HCT116 (cell line): ENCODE data around the gene GPX1. TPM values are rescaled to one million over a fixed set of nuclear protein-coding genes. Genes with fewer than 3 reads are reported as not detected.

Source experiments
- ATAC-seq: fragments of 200-7000 bp; cut with Tn5 transposase; 2 replicates; pipeline ENCODE4 v1.9.1; 2020; ENCODE audit warnings: mild to moderate bottlenecking, moderate library complexity
- BruUV-seq: library from RNA; stranded (reverse); fragments of 400-500 nt; replicated peaks from 2 replicates; lab custom pipeline; 2021; lab: Mats Ljungman, UMichigan
- CTCF ChIA-PET: fragments of 300-600 bp; sonication (Branson Sonifier 250); formaldehyde crosslinking; loops from one replicate; lab custom pipeline; 2021; ENCODE audit warnings: antibody characterized with exemption; lab: Charles Lee
- POLR2A ChIA-PET: fragments of 300-600, 350-600 bp; sonication (Branson Sonifier 250); formaldehyde crosslinking; loops from one replicate; lab custom pipeline; 2021; ENCODE audit warnings: antibody characterized with exemption; lab: Charles Lee
- RAD21 ChIA-PET, 2 experiments: fragments of 300-600 bp; sonication (Branson Sonifier 250); formaldehyde crosslinking; loops; one replicate each; lab custom pipeline; 2023; ENCODE audit warnings: low total read pairs in 2 of 2; ENCODE audit not compliant: uncharacterized antibody in 2 of 2, unreplicated experiment in 2 of 2, low non-redundant PET in 1 of 2; lab: Charles Lee
- DNase-seq: peaks from one replicate; pipeline ENCODE4 v3.0.0-alpha.2; 2010; ENCODE audit warnings: low read depth, low spot score
- H2AFZ ChIP-seq: fragments of 200-600 bp; shearing (Covaris generic), sonication (generic); 2 replicates; pipeline ENCODE4 v1.6.1; 2017; ENCODE audit warnings: low read depth, mixed run types, mixed read lengths, antibody characterized with exemption, low read length; ENCODE audit not compliant: poor library complexity, severe bottlenecking
- H3K27ac ChIP-seq: 2 replicates; pipeline ENCODE4 v1.5.1; 2012; ENCODE audit warnings: low read depth, low read length
- H3K27me3 ChIP-seq: fragments of 200-600 bp; sonication (generic); 2 replicates; pipeline ENCODE4 v1.6.1; 2016; ENCODE audit warnings: mixed run types, low read length, mixed read lengths; ENCODE audit not compliant: insufficient read depth
- H3K36me3 ChIP-seq, 2 experiments: fragments of 200-500 bp in 1 of 2; fragments of 200-600 bp in 1 of 2; sonication (Bioruptor generic) in 1 of 2; sonication (generic) in 1 of 2; 2 replicates each; pipeline versions ENCODE4 v1.5.1 to v1.6.1; 2014 to 2016; ENCODE audit warnings: low read length in 2 of 2, inconsistent platforms in 1 of 2, mixed read lengths in 1 of 2, mixed run types in 1 of 2; ENCODE audit not compliant: insufficient read depth in 2 of 2, control insufficient read depth in 1 of 2
- H3K4me1 ChIP-seq, 2 experiments: fragments of 200-600 bp in 1 of 2; sonication (generic) in 1 of 2; 2 replicates each; pipeline versions ENCODE4 v1.5.1 to v1.6.1; 2012 to 2017; ENCODE audit warnings: low read length in 2 of 2, inconsistent platforms in 1 of 2, mild to moderate bottlenecking in 1 of 2, mixed read lengths in 1 of 2, mixed run types in 1 of 2, moderate library complexity in 1 of 2; ENCODE audit not compliant: insufficient read depth in 2 of 2, control insufficient read depth in 1 of 2
- H3K4me2 ChIP-seq: fragments of 200-600 bp; sonication (generic); 2 replicates; pipeline ENCODE4 v1.6.1; 2017; ENCODE audit warnings: mixed run types, low read length, mixed read lengths
- H3K4me3 ChIP-seq, 2 experiments: fragments of 200-600 bp in 1 of 2; sonication (generic) in 1 of 2; replicated peaks in 1 of 2; 2 replicates each; pipeline ENCODE4 v1.5.1; 2011 to 2016; ENCODE audit warnings: low read length in 2 of 2, control low read depth in 1 of 2, low read depth in 1 of 2, mild to moderate bottlenecking in 1 of 2, mixed read lengths in 1 of 2, mixed run types in 1 of 2
- H3K79me2 ChIP-seq: fragments of 200-600 bp; sonication (generic); 2 replicates; pipeline ENCODE4 v1.6.1; 2017; ENCODE audit warnings: mild to moderate bottlenecking, mixed run types, low read length, moderate library complexity, mixed read lengths; ENCODE audit not compliant: insufficient read depth
- H3K9ac ChIP-seq: fragments of 200-600 bp; sonication (generic); 2 replicates; pipeline ENCODE4 v1.6.1; 2016; ENCODE audit warnings: low read length, mixed read lengths
- H3K9me2 ChIP-seq: fragments of 200-600 bp; sonication (generic), shearing (Covaris generic); 2 replicates; pipeline ENCODE4 v1.6.1; 2017; ENCODE audit warnings: mixed run types, mild to moderate bottlenecking, moderate library complexity; ENCODE audit not compliant: insufficient read depth
- H3K9me3 ChIP-seq, 2 experiments: fragments of 200-500 bp in 1 of 2; fragments of 200-600 bp in 1 of 2; sonication (Bioruptor generic) in 1 of 2; sonication (generic) in 1 of 2; 2 replicates each; pipeline ENCODE4 v1.6.1; 2014 to 2017; ENCODE audit warnings: low read length in 2 of 2, mixed read lengths in 2 of 2, inconsistent platforms in 1 of 2, low read depth in 1 of 2, mild to moderate bottlenecking in 1 of 2, mixed run types in 1 of 2, moderate library complexity in 1 of 2; ENCODE audit not compliant: control insufficient read depth in 1 of 2, insufficient read depth in 1 of 2
- H4K20me1 ChIP-seq: fragments of 200-600 bp; sonication (generic), shearing (Covaris generic); 2 replicates; pipeline ENCODE4 v1.6.1; 2017; ENCODE audit warnings: mixed run types, mild to moderate bottlenecking, moderate library complexity; ENCODE audit not compliant: insufficient read depth
- CBX3 ChIP-seq: IDR thresholded peaks from 2 replicates; pipeline ENCODE4 v1.6.1; 2012; ENCODE audit warnings: low read depth
- EZH2phosphoT487 ChIP-seq: fragments of 200-600 bp; IDR thresholded peaks from 2 replicates; pipeline ENCODE4 v1.6.1; 2018; ENCODE audit warnings: antibody characterized with exemption, borderline replicate concordance
- POLR2A ChIP-seq: IDR thresholded peaks from 2 replicates; pipeline ENCODE4 v1.7.0; 2011; ENCODE audit warnings: borderline replicate concordance; ENCODE audit not compliant: insufficient read depth, insufficient read length; ENCODE audit errors: extremely low read depth
- RAD21 ChIP-seq: IDR thresholded peaks from 2 replicates; pipeline ENCODE4 v1.6.1; 2012; ENCODE audit warnings: low read depth, mild to moderate bottlenecking
- SIN3A ChIP-seq: IDR thresholded peaks from 2 replicates; pipeline ENCODE4 v1.6.1; 2012; ENCODE audit warnings: low read depth
- YY1 ChIP-seq: IDR thresholded peaks from 2 replicates; pipeline ENCODE4 v1.6.1; 2011; ENCODE audit warnings: low read length, low read depth, moderate library complexity, mild to moderate bottlenecking; ENCODE audit not compliant: insufficient replicate concordance; ENCODE audit errors: extremely low read depth
- ZFX ChIP-seq: fragments of 450-650 bp; IDR thresholded peaks from 2 replicates; pipeline ENCODE4 v1.6.1; 2017
- ZNF274 ChIP-seq: fragments of 200-500 bp; sonication (Bioruptor generic); IDR thresholded peaks from 2 replicates; pipeline ENCODE4 v1.6.1; 2014; ENCODE audit warnings: mild to moderate bottlenecking, low read depth, low read length, inconsistent platforms
- intact Hi-C: fragments of 100-400 bp; cut with micrococcal nuclease; formaldehyde crosslinking; loops from 2 replicates; pipeline ENCODE4 v1.10.0; 2022
- total RNA-seq: library from RNA; stranded (reverse); gene quantifications from one replicate; pipeline ENCODE4 v1.2.1, GENCODE V29; 2021; ENCODE audit not compliant: unreplicated experiment
- TF ChIP-seq, protein P1 (sequence below): IDR thresholded peaks from 2 replicates; pipeline ENCODE4 v1.6.1; 2011; ENCODE audit warnings: mild to moderate bottlenecking, low read length, moderate library complexity; ENCODE audit not compliant: insufficient replicate concordance; ENCODE audit errors: extremely low read depth
- TF ChIP-seq, protein P2 (sequence below): IDR thresholded peaks from 2 replicates; pipeline ENCODE4 v1.6.1; 2012; ENCODE audit warnings: low read depth
- TF ChIP-seq, protein P3 (sequence below), 3 experiments: fragments of 200-600 bp in 1 of 3; sonication (generic) in 1 of 3; IDR thresholded peaks in 2 of 3; conservative IDR thresholded peaks in 1 of 3; 2 replicates each; pipeline ENCODE4 v1.5.1; 2012 to 2017; ENCODE audit warnings: low read depth in 2 of 3, low read length in 2 of 3, antibody characterized with exemption in 1 of 3, borderline replicate concordance in 1 of 3, control low read depth in 1 of 3, mild to moderate bottlenecking in 1 of 3, mixed read lengths in 1 of 3, mixed run types in 1 of 3, moderate library complexity in 1 of 3; ENCODE audit not compliant: insufficient read depth in 1 of 3

The GPX1 gene
- total RNA-seq, 1 experiment from 2014 or later, result 330 TPM

DNA sequence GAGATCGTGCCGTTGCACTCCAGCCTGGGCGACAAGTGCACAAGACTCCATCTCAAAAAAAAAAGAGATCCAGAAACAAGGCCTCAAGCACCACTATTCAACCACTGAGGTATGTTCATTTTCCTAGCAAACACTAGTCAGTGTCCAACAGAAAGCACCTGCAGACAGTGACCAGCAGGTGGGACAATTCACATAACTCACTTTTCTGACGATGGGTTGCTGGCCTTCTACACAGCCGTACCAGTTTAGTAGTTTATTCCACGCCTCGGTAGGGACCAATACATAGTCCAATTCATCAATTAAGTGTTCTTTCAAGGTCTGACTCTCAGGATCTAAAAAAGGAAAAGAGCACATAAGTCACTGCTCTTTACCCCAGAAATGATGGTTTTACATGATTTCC, 30.7 kb downstream of the GPX1 start:
- peak; percentile 72 for ATAC-seq
- BruUV-seq, result no TSS peak
- ChIA-PET CTCF (no interaction called here), RAD21 (no interaction called here), POLR2A (no interaction called here)
- Histone ChIP-seq H3K9ac (no peak overlapping the region), H3K36me3 (peaks cover 26 to 37% of the 10 kb centered on the region in 2 experiments), H3K79me2 (peaks cover 12% of the 10 kb centered on the region; the same call in 1 of the 2 replicates), H3K27me3 (no peaks in the 10 kb centered on the region), H3K9me3 (no peaks in the 10 kb centered on the region), H3K9me2 (no peaks in the 10 kb centered on the region), H2AFZ (no peak overlapping the region), H3K4me1 (no peaks in the 10 kb centered on the region), H3K27ac (no peak overlapping the region), H3K4me2 (no peak overlapping the region), H3K4me3 (no peak overlapping the region), H4K20me1 (no peaks in the 10 kb centered on the region)
- intact Hi-C loops, result loop anchor here (5.0 kb wide), 1 partner anchor 120 kb away; no protein-coding TSS in a partner anchor
- TF ChIP-seq RAD21, result peak; percentile 41
- TF ChIP-seq ZFX, result no peak
- no peak for TF ChIP-seq POLR2A
- TF ChIP-seq, protein P1, sequence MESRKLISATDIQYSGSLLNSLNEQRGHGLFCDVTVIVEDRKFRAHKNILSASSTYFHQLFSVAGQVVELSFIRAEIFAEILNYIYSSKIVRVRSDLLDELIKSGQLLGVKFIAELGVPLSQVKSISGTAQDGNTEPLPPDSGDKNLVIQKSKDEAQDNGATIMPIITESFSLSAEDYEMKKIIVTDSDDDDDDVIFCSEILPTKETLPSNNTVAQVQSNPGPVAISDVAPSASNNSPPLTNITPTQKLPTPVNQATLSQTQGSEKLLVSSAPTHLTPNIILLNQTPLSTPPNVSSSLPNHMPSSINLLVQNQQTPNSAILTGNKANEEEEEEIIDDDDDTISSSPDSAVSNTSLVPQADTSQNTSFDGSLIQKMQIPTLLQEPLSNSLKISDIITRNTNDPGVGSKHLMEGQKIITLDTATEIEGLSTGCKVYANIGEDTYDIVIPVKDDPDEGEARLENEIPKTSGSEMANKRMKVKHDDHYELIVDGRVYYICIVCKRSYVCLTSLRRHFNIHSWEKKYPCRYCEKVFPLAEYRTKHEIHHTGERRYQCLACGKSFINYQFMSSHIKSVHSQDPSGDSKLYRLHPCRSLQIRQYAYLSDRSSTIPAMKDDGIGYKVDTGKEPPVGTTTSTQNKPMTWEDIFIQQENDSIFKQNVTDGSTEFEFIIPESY, result no peak
- TF ChIP-seq, protein P2, sequence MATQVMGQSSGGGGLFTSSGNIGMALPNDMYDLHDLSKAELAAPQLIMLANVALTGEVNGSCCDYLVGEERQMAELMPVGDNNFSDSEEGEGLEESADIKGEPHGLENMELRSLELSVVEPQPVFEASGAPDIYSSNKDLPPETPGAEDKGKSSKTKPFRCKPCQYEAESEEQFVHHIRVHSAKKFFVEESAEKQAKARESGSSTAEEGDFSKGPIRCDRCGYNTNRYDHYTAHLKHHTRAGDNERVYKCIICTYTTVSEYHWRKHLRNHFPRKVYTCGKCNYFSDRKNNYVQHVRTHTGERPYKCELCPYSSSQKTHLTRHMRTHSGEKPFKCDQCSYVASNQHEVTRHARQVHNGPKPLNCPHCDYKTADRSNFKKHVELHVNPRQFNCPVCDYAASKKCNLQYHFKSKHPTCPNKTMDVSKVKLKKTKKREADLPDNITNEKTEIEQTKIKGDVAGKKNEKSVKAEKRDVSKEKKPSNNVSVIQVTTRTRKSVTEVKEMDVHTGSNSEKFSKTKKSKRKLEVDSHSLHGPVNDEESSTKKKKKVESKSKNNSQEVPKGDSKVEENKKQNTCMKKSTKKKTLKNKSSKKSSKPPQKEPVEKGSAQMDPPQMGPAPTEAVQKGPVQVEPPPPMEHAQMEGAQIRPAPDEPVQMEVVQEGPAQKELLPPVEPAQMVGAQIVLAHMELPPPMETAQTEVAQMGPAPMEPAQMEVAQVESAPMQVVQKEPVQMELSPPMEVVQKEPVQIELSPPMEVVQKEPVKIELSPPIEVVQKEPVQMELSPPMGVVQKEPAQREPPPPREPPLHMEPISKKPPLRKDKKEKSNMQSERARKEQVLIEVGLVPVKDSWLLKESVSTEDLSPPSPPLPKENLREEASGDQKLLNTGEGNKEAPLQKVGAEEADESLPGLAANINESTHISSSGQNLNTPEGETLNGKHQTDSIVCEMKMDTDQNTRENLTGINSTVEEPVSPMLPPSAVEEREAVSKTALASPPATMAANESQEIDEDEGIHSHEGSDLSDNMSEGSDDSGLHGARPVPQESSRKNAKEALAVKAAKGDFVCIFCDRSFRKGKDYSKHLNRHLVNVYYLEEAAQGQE, result no peak
- TF ChIP-seq, protein P3, sequence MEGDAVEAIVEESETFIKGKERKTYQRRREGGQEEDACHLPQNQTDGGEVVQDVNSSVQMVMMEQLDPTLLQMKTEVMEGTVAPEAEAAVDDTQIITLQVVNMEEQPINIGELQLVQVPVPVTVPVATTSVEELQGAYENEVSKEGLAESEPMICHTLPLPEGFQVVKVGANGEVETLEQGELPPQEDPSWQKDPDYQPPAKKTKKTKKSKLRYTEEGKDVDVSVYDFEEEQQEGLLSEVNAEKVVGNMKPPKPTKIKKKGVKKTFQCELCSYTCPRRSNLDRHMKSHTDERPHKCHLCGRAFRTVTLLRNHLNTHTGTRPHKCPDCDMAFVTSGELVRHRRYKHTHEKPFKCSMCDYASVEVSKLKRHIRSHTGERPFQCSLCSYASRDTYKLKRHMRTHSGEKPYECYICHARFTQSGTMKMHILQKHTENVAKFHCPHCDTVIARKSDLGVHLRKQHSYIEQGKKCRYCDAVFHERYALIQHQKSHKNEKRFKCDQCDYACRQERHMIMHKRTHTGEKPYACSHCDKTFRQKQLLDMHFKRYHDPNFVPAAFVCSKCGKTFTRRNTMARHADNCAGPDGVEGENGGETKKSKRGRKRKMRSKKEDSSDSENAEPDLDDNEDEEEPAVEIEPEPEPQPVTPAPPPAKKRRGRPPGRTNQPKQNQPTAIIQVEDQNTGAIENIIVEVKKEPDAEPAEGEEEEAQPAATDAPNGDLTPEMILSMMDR (IDR thresholded peaks at IDR 0.05 in 2 of 3, conservative IDR thresholded peaks at IDR 0.05 in 1 of 3; ENCODE audit: borderline replicate concordance in 1 of 3, insufficient read depth in 1 of 3, low read depth in 2 of 3, low read length in 2 of 3), result peak in 2 of 3 experiments; percentile 46 to 48; a peak in 4 of 6 replicates
- TF ChIP-seq EZH2phosphoT487, result no peak
- TF ChIP-seq SIN3A, result no peak
- no peak for TF ChIP-seq ZNF274
- TF ChIP-seq CBX3, result no peak
- no peak for TF ChIP-seq YY1
- DNase-seq, result no peak
